CD4-positive, alpha-beta T cell (primary cell): ENCODE data around the gene SLC2A9. TPM values are rescaled to one million over a fixed set of nuclear protein-coding genes. Genes with fewer than 3 reads are reported as not detected.

Source experiments
- ATAC-seq: fragments of 200-7000 bp; cut with Tn5 transposase; one replicate; pipeline ENCODE4 v1.10.0; 2022; ENCODE audit warnings: mild to moderate bottlenecking; ENCODE audit not compliant: poor library complexity
- CTCF ChIA-PET: fragments of 350-600 bp; sonication (Branson Sonifier 250); formaldehyde crosslinking; loops from one replicate; lab custom pipeline; 2021; ENCODE audit warnings: antibody characterized with exemption, inconsistent platforms; lab: Charles Lee
- POLR2A ChIA-PET: fragments of 350-600 bp; sonication (Branson Sonifier 250); formaldehyde crosslinking; loops from one replicate; lab custom pipeline; 2021; ENCODE audit warnings: antibody characterized with exemption, inconsistent platforms; lab: Charles Lee
- DNase-seq, 14 experiments: peaks; one replicate each; pipeline ENCODE4 v3.0.0-alpha.2; 2013 to 2020; ENCODE audit warnings: mixed read lengths in 2 of 14
- H3K27ac ChIP-seq, 2 donors: one replicate each; pipeline versions ENCODE4 v1.5.1 to v1.7.0; 2013; ENCODE audit warnings: low read length in 2 of 2, low read depth in 1 of 2, mild to moderate bottlenecking in 1 of 2
- H3K27me3 ChIP-seq, 2 experiments: 1 replicate in 1 of 2; 2 replicates in 1 of 2; pipeline versions ENCODE4 v1.6.1 to v1.7.0; 2013; ENCODE audit warnings: low read length in 2 of 2, control low read depth in 1 of 2, mild to moderate bottlenecking in 1 of 2, moderate library complexity in 1 of 2; ENCODE audit not compliant: insufficient read depth in 2 of 2, control insufficient read depth in 1 of 2
- H3K36me3 ChIP-seq: one replicate; pipeline ENCODE4 v1.6.1; 2013; ENCODE audit warnings: low read length, control low read depth; ENCODE audit not compliant: insufficient read depth
- H3K4me1 ChIP-seq: one replicate; pipeline ENCODE4 v1.6.1; 2013; ENCODE audit warnings: low read length, control low read depth; ENCODE audit not compliant: insufficient read depth
- H3K4me3 ChIP-seq: one replicate; pipeline ENCODE4 v1.5.1; 2013; ENCODE audit warnings: mild to moderate bottlenecking, low read length, moderate library complexity
- H3K9me3 ChIP-seq, 2 experiments: 1 replicate in 1 of 2; 2 replicates in 1 of 2; pipeline versions ENCODE4 v1.6.1 to v1.7.0; 2013; ENCODE audit warnings: low read length in 2 of 2, mild to moderate bottlenecking in 2 of 2, control low read depth in 1 of 2, moderate library complexity in 1 of 2; ENCODE audit not compliant: control insufficient read depth in 1 of 2, insufficient read depth in 1 of 2
- H3K27ac Mint-ChIP-seq: one replicate; pipeline ENCODE4 v1.8.0; 2020; ENCODE audit warnings: mixed read lengths
- H3K27me3 Mint-ChIP-seq: one replicate; pipeline ENCODE4 v1.8.0; 2021; ENCODE audit warnings: mixed read lengths
- H3K36me3 Mint-ChIP-seq: one replicate; pipeline ENCODE4 v1.8.0; 2021; ENCODE audit warnings: low read depth, mixed read lengths
- H3K4me1 Mint-ChIP-seq: one replicate; pipeline ENCODE4 v1.8.0; 2021; ENCODE audit warnings: low read depth, mixed read lengths
- H3K4me3 Mint-ChIP-seq: one replicate; pipeline ENCODE4 v1.8.0; 2020; ENCODE audit warnings: mild to moderate bottlenecking, mixed read lengths
- H3K9me3 Mint-ChIP-seq: one replicate; pipeline ENCODE4 v1.8.0; 2020; ENCODE audit warnings: mixed read lengths
- intact Hi-C, 2 experiments: fragments of 100-400 bp; cut with DNase I in 1 of 2; cut with micrococcal nuclease in 1 of 2; formaldehyde crosslinking; loops; one replicate each; pipeline versions ENCODE4 v1.15.1 to v1.9.0; 2023 to 2025; cut with DNase I, micrococcal nuclease
- total RNA-seq, 174 experiments: library from RNA in 2 of 174; stranded (reverse) in 2 of 174; gene quantifications; one replicate each; pipeline ENCODE4 v1.2.3 and lab custom pipeline; 2021 to 2026
- TF ChIP-seq, protein P1 (sequence below): fragments of 200-600 bp; IDR thresholded peaks from one replicate; pipeline ENCODE4 v1.8.0; 2022; ENCODE audit warnings: antibody characterized with exemption, mild to moderate bottlenecking

The SLC2A9 gene
- total RNA-seq, 2 experiments from 2014 or later = 2.2 to 3.6 TPM

DNA sequence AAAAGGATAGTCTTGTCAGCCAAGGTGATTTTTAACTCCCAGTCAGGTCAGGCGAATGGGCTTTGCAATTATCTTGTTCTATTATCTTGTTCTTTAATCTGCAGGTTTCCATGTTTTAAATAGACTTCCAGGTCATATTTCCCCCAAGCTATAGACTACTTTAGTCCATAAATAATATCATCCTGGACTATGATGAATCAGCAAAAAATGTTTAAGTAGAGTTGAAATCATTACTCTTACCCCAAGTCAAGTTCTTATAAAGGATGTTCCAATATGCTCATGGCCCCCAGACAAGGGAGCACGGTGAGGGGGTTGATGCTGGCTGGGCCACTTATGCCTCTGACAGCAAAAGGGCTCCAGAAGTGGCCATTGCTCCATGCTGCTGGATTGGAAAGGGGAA lies 75.1 kb downstream of the SLC2A9 start:
- Mint-ChIP-seq H3K9me3 (no peaks in the 10 kb centered on the region), H3K4me3 (no peak overlapping the region), H3K36me3 (no peaks in the 10 kb centered on the region), H3K27me3 (no peaks in the 10 kb centered on the region), H3K4me1 (no peaks in the 10 kb centered on the region), H3K27ac (no peak overlapping the region)
- H3K27ac ChIP-seq = no peak overlapping the region
- no peaks in the 10 kb centered on the region for H3K36me3 ChIP-seq
- ATAC-seq (no peak), DNase-seq (no peak)
- no peaks in the 10 kb centered on the region for H3K4me1 ChIP-seq
- TF ChIP-seq, protein P1, sequence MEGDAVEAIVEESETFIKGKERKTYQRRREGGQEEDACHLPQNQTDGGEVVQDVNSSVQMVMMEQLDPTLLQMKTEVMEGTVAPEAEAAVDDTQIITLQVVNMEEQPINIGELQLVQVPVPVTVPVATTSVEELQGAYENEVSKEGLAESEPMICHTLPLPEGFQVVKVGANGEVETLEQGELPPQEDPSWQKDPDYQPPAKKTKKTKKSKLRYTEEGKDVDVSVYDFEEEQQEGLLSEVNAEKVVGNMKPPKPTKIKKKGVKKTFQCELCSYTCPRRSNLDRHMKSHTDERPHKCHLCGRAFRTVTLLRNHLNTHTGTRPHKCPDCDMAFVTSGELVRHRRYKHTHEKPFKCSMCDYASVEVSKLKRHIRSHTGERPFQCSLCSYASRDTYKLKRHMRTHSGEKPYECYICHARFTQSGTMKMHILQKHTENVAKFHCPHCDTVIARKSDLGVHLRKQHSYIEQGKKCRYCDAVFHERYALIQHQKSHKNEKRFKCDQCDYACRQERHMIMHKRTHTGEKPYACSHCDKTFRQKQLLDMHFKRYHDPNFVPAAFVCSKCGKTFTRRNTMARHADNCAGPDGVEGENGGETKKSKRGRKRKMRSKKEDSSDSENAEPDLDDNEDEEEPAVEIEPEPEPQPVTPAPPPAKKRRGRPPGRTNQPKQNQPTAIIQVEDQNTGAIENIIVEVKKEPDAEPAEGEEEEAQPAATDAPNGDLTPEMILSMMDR = no peak
- H3K9me3 ChIP-seq = no peaks in the 10 kb centered on the region
- no peaks in the 10 kb centered on the region for H3K27me3 ChIP-seq
- POLR2A ChIA-PET = no interaction called here
- intact Hi-C loops = no loop called here
- H3K4me3 ChIP-seq = no peak overlapping the region
- CTCF ChIA-PET = no interaction called here

DNA sequence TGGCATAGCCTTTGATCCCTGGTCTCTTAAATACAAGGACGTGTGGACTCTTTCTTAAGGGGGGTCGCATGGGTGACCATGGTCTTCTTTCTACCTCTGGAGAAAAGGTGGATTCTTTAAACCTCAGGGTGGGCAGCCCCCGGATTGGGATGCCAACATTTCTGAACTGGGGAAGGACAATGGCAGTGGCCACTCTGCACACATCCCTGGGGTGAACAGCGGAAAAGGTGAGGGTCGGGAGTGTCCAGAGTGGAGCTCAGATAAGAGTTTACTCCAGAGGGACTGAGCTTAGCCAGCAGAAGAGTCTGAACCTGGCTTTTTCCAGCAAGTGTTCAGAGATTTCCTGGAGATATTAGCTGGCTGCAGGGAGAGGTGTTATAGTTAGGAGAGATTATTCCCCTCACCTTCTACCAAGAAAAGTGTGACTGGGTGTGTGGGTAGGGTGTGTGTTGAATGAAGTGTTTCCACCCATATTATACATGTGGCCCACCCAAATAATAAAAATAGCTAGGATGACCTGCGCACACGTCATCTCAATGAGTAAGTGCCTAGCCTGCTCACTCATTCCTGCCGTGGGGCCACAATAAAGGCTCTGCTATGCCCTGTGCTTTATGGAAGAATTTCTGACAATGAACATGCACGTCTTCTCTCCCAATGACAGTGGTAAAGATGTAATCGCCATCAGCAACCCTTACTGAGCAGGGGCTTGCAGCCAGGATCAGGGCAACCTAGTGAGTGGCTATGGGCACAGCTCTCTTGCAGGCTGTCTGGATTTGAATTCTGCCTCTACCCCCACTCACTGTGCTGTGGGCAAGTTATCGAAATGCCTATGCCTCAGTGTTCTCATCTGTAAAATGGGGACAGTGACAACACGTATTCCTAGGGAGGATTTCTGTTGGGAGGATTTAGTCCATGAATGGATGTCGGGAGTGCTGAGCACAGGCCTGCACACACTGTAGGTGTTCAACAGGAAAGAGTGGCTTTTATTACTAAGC lies 76.6 kb downstream of the SLC2A9 start:
- ATAC-seq (no peak), DNase-seq (no peak)
- H3K27me3 ChIP-seq = no peaks in the 10 kb centered on the region
- H3K27ac ChIP-seq = no peak overlapping the region
- H3K9me3 ChIP-seq = no peaks in the 10 kb centered on the region
- intact Hi-C loops = no loop called here
- no peaks in the 10 kb centered on the region for H3K36me3 ChIP-seq
- Mint-ChIP-seq H3K9me3 (no peaks in the 10 kb centered on the region), H3K36me3 (no peaks in the 10 kb centered on the region), H3K27me3 (no peaks in the 10 kb centered on the region), H3K27ac (no peak overlapping the region), H3K4me1 (no peaks in the 10 kb centered on the region), H3K4me3 (no peak overlapping the region)
- ChIA-PET POLR2A (no interaction called here), CTCF (no interaction called here)
- H3K4me3 ChIP-seq = no peak overlapping the region
- H3K4me1 ChIP-seq = no peaks in the 10 kb centered on the region
- TF ChIP-seq, protein P1 = no peak

DNA sequence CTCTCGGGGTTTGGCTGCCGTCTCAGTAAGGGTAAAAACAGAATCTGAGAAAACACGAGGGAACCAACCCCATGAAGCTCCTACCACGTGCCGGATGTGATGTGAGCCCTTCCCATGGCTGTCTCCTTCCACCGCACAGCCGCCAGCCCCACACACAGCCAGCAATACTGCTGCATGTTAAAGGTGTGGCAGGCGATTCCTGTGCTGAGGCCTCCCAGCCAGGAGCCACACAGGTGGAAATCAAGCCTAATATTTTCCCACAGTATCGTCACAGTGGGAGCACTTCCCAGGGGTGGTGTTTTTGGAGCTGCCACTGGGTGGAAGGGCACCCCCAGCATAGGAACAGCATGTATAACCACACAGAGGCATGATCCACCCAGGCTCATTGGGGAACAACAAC lies 77.5 kb downstream of the SLC2A9 start:
- Mint-ChIP-seq H3K4me3 (no peak overlapping the region), H3K27ac (no peak overlapping the region), H3K9me3 (no peaks in the 10 kb centered on the region), H3K27me3 (no peaks in the 10 kb centered on the region), H3K36me3 (no peaks in the 10 kb centered on the region), H3K4me1 (no peaks in the 10 kb centered on the region)
- Histone ChIP-seq H3K27me3 (no peaks in the 10 kb centered on the region), H3K4me3 (no peak overlapping the region), H3K4me1 (no peaks in the 10 kb centered on the region), H3K27ac (no peak overlapping the region), H3K9me3 (no peaks in the 10 kb centered on the region), H3K36me3 (no peaks in the 10 kb centered on the region)
- ChIA-PET CTCF (no interaction called here), POLR2A (no interaction called here)
- DNase-seq (no peak), ATAC-seq (no peak)
- intact Hi-C loops = no loop called here
- TF ChIP-seq, protein P1 = no peak
